HG03060 (cell line): Measurements from ENCODE around the gene DNM1.

Source experiments
- ATAC-seq: cut with Tn5 transposase; IDR thresholded peaks from one replicate; pipeline ENCODE4 v1.9.1; 2021; ENCODE audit warnings: low read depth, moderate number of reproducible peaks; ENCODE audit not compliant: unreplicated experiment

DNM1 gene

GRCh38 chr9:128203024-128203706 is at the start of gene DNM1:
TSS of gene DNM1 (plus strand) at chr9:128203379. CDS start at chr9:128203471, 92 bp downstream.
- no peak for ATAC-seq

GRCh38 chr9:128153947-128154695 is 49.1 kb upstream of the DNM1 start:
- no peak for ATAC-seq

GRCh38 chr9:128155736-128156500 is 47.3 kb upstream of the DNM1 start:
- no peak for ATAC-seq

GRCh38 chr9:128159522-128159783 is 43.7 kb upstream of the DNM1 start:
- peak; percentile 11 for ATAC-seq

DNA sequence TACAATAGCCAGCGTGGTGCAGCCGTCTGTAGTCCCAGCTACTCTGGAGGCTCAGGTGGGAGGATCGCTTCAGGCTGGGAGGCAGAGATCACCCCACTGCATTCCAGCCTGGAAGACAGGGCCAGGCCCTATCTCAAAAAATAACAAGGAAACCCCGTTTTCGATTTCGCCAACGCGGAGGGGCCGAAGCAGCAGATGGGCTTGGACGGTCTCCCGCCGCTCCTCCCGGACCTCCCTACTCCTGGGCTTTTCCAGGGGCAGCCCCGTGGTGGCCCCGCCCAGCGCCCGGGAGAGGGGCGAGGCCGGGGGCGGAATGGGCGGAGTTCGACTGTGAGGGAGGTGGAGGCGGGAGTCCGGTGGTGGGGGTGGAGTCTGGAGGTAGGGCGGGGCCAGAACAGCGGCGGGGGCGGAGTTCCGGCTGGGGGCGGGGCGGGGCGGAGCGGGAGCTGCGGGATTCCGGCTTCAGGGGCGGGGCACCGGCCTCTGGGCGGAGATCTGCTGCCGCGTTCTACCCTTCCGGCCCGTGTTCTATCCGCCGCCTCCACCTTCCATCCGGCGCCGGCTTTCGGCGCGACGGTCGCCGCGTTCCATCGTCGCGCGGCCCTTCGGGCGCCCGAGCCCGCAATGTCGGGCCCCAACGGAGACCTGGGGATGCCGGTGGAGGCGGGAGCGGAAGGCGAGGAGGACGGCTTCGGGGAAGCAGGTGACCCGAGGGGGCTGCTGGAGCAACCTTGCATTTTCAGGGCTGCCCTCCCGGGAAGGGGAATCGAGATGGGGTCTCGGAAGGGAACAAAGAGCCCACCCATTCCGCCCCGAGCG is 43.2 kb upstream of the DNM1 start, which contains the start of gene BBLN:
TSS of gene BBLN (plus strand) at position 482 of the 819 bp plus-strand sequence. CDS start at position 625, 143 bp downstream.
- ATAC-seq, result peak; percentile 37

GRCh38 chr9:128160603-128160987 is 42.6 kb upstream of the DNM1 start:
- ATAC-seq, result no peak

- no peak for ATAC-seq
Observed at GRCh38 chr9:128161215-128161902, 41.8 kb upstream of the DNM1 start.

- ATAC-seq, result no peak
Observed at GRCh38 chr9:128162215-128163026, 40.8 kb upstream of the DNM1 start.

- ATAC-seq, result no peak
Observed at GRCh38 chr9:128163027-128163515, 40.1 kb upstream of the DNM1 start.

DNA sequence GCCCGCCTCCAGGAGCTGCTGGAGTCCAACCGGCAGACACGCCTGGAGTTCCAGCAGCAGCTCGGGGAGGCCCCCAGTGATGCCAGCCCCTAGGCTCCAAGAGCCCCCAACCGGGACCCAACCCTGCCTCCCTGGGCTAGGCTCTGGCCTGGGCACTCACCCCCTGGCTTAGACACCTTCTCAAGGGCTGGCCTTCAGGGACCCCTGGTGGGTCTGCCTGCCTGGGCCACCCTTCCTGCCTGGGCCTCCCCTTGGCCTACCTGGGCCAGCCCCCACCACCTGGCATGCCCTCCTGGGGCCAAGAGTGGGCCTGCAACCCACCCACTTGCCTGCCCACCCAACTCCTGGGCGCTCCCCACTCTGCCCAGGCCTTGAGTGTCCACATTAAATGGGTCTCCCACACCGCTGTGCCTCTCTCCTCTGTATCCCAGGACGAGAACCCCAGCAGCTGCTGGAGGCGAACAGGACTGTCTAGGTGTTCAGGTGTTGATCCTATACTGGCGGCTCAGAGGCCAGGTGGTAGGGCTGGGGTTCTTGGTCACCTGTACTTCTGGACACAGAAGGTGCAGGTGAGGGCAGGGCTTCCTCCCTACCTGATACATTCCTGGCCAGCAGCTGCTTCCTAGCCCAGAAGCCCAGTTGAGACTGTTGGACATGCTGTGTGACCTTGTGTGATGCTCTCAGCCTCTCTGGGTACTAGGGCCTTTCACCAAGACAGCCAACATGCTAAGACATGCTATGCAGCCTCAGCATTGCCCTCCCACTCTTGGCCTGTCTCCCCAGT is 39.5 kb upstream of the DNM1 start:
- no peak for ATAC-seq

DNA sequence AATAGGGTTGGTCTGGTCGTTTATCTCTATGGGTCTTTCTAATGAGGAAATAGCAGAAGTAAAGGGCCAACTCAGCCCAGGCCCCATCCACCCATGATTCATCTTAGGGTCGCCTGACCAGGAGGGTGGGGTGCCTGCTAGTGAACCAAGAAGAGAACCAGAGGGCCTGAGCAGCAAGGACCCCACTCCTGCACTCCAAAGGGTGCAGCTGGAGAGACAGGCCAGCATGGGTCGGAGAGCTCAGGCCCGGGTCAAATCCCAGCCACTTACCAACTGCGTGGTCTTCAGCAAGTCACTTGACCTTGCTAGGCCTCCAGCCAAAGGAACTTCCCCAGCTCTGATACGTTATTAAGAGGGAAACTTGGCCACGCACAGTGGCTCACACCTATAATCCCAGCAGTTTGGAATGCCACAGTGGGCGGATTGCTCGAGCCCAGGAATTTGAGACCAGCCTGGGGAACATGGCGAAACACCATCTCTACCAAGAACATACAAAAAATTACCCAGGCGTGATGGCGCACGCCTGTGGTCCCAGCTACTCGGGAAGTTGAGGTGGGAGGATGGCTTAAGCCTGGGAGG is 38.8 kb upstream of the DNM1 start:
- no peak for ATAC-seq

DNA sequence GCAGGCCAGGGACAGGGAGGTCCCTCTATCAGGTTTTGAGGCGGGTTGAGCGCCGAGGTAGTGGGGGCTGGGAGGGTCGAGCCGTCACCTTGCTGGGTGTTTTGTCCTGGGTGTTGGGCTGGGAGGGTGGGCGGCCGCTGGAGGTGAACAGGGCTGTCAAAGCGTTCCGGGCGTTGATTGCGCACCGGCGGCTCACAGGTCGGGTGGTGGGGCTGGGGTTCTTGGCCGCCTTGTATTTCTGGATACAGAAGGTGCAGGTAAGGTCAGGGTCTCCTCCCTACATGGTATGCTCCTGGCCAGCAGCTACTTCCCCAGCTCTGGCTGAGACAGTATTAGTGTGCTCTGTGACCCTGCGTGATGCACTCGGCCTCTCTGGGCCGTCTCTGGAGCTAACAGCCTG is 37.0 kb upstream of the DNM1 start:
- ATAC-seq, result no peak

GRCh38 chr9:128167209-128167608 is 36.0 kb upstream of the DNM1 start:
- ATAC-seq, result no peak

DNA sequence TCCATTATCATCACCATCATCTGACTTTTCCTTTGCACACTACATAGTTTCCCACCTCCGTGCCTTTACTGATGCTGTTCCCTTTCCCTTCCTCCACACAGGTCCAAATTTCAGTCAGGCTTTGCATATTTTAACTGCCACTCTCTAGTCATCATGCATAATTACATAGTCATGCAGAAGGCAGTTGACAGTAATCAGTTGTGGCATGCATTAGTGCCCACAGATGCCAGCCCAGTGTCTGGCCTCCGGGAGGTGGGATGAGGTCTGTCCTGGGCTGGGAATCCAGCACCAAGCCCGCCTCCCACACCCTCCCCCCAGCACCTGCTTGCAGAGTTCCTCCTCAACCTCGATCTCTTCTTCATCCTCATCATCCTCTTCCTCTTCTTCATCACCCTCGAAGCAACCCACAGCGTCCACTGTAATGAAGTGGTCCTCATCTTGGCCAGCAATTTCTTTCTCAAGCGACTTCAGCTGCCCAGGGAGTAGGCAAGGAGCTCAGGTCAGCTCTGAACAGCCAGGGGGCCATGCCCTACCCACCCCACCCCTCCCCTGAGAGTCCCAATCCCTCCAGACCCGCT is 34.4 kb upstream of the DNM1 start:
- ATAC-seq, result no peak

DNA sequence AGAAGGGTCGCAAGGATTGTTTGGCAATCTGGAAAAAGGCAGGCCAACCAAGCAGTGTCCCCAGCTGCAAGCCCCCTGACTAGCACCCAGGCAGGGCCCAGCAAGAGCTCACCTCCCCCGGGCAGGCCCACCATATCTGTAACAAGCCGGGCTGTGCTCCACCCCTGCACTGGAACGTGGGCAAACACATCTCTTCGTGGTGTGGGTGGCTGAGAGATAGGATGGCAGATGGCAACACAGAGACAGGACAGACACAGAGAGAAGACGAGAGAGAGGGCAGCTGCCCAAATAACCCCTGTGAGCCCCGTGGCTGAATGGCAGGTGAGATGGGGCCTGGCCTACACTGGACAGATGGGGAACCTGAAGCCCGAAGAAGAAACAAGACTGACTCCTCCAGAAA is 33.7 kb upstream of the DNM1 start:
- no peak for ATAC-seq

DNA sequence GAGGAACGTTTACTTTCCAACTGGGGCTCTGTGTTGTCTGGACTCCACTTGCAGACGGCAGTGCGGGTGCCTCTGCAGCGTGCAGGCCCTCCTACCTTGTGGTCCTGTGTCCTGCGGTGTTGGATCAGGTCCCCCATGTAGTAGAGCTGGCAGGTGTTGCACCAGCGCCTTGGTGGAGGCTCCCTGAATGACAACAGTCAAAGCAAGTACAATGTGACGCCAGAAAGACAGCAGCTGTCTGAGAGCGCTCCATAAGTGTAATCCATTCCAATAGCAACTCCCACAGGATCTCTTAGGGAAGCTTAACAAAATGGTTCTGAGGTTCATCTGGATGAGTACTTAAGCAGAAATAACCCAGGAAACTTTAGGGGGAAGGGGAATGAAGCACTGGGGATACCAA is 33.3 kb upstream of the DNM1 start:
- ATAC-seq, result no peak

GRCh38 chr9:128174062-128174461 is 29.1 kb upstream of the DNM1 start:
- no peak for ATAC-seq

DNA sequence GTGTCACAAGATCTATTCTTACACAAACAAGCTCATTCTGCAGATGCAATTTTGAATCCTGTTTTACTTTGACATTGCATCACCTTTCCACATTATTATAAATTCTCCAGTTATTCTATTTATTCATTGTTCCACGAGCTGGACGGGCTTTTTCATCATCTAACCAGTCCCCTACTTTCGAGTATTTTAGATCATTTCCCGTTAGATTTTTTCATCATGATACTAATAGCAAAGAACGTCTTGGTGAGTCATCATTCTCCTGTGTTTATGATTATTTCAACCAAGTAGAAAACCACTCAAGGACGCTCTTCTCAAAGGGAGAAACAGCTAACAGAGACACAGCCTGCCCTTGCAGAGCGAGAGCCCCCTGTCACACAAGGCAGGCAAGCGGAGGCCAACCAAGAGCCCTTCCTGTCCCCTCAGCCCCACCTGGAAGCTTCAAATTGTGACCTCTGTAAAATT is 28.0 kb upstream of the DNM1 start:
- ATAC-seq, result no peak
